Measurements from ENCODE around the gene ENPEP.
"Not testable (repeated sequence)": the region's sequence is repeated elsewhere in the genome, so short reads cannot be mapped to it uniquely, and the experiment has no call there.

Gene ENPEP

DNA sequence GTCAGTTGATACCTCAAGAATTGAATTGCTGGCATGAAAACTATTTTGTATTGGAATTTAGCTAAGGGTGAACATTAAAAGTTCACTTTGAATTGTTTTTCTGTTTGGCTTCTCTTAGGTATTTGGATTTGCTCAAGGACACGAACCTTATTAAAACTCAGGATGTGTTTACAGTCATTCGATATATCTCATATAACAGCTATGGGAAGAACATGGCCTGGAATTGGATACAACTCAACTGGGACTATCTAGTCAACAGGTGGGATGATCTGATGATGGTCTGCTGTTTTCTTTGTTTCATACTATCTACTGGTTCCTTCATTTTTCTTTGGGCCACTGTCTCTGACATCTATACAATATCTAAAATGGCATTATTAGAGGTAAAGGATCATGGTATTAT, 77.2 kb downstream of the ENPEP start:
- Histone ChIP-seq H3K36me3 (ENCODE audit: control insufficient read depth in 2 of 2, insufficient read depth in 2 of 2, low read length in 2 of 2) (no peaks in the 10 kb centered on the region), H3K4me1 (ENCODE audit: control insufficient read depth, insufficient read depth, low read length) (no peaks in the 10 kb centered on the region), H3K9ac (ENCODE audit: low read length in 2 of 2) (no peak overlapping the region)

DNA sequence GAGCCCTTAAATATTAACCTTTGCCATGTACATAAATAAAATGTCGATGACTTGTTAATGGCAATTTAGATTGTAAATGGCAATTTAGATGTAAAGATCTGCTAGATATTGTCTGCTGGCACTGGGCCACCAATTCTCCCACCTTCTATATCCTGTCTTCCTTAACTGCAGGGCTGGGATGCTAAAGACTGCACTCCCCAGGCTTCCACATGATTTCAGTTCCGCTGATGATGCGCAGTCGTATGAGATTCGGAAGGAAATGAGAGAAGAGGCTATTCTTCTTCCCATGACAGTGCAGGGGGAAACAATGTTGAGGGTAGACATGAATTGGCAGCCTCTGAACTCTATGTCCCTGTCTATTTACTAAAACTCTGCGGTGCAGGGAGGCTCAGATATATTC, 91.3 kb downstream of the ENPEP start:
- Histone ChIP-seq H3K9ac (ENCODE audit: low read length in 2 of 2) (no peak overlapping the region), H3K4me1 (ENCODE audit: control insufficient read depth, insufficient read depth, low read length) (no peaks in the 10 kb centered on the region), H3K27me3 (ENCODE audit: control insufficient read depth in 1 of 2, insufficient read depth in 2 of 2, low read length in 2 of 2) (no peaks in the 10 kb centered on the region), H3K36me3 (ENCODE audit: control insufficient read depth in 2 of 2, insufficient read depth in 2 of 2, low read length in 2 of 2) (no peaks in the 10 kb centered on the region), H3K27ac (ENCODE audit: low read length) (no peak overlapping the region), H3K4me3 (ENCODE audit: low read length in 2 of 2) (no peak overlapping the region), H3K9me3 (ENCODE audit: control insufficient read depth in 2 of 2, low read length in 2 of 2) (peaks cover 0 to 4% of the 10 kb centered on the region in 2 donors)

More for the DNA sequence above, 77.2 kb downstream of the ENPEP start:
- Histone ChIP-seq H3K27ac (ENCODE audit: low read length) (no peak overlapping the region), H3K27me3 (ENCODE audit: control insufficient read depth in 1 of 2, insufficient read depth in 2 of 2, low read length in 2 of 2) (no peaks in the 10 kb centered on the region), H3K4me3 (ENCODE audit: low read length in 2 of 2) (no peak overlapping the region), H3K9me3 (ENCODE audit: control insufficient read depth in 2 of 2, low read length in 2 of 2) (no peaks in the 10 kb centered on the region)

DNA sequence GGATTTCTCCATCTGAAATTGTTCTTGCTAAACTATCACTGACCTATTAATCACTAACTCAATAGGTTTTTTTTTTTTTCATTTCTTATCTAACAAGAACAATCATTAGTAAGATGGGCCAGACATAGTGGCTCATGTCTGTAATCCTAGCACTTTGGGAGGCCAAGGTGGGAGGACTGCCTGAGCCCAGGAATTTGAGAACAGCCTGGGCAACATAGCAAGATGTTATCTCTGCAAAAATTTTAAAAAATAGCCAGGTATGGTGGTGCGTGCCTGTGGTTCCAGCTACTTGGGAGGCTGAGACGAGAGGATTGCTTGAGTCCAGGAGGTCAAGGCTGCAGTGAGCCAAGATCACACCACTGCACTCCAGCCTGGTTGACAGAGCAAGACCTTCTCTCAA, 100.7 kb downstream of the ENPEP start:
- not testable (repeated sequence) for H3K9me3 ChIP-seq (ENCODE audit: control insufficient read depth in 2 of 2, low read length in 2 of 2); H3K27ac ChIP-seq (ENCODE audit: low read length); H3K4me3 ChIP-seq (ENCODE audit: low read length in 2 of 2)

DNA sequence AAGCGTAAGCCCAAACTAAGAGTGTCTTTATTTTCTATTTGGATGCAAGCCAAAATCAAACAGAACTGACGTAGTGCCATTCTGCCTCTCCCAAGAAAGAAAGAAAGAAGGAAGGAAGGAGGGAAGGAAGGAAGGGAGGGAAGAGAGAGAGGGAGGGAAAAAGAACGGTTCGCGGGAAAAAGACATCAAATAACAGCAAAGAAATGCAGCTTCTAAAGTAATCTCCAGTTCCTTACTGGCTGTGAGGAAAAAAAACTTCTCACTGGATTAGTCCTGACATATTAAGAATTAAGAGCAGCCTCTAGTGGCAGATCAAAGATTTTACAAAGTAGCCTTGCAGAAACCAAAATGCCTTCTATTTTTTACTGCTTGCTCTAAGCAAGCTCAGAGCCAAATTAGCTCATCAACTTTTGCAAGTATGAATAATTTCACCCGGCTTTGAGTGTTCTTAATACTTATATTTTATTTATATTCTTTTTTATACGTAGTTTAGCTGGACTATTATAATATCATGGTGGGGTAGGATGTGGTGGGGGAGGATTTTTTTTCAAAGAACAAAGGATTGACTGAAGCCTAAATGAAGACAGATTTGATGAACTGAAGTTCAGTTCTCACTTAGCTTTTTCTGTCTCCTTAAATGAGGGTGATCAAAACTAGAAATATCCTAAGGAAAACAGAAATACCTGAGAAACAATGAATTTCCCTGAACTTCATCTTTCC, 110.3 kb downstream of the ENPEP start:
- no peak overlapping the region for H3K9ac ChIP-seq (ENCODE audit: low read length in 2 of 2)
- H3K9me3 ChIP-seq (ENCODE audit: control insufficient read depth in 2 of 2, low read length in 2 of 2): no peaks in the 10 kb centered on the region
- H3K27ac ChIP-seq (ENCODE audit: low read length): no peak overlapping the region
- no peaks in the 10 kb centered on the region for H3K36me3 ChIP-seq (ENCODE audit: control insufficient read depth in 2 of 2, insufficient read depth in 2 of 2, low read length in 2 of 2)
- H3K4me1 ChIP-seq (ENCODE audit: control insufficient read depth, insufficient read depth, low read length): no peaks in the 10 kb centered on the region
- H3K27me3 ChIP-seq (ENCODE audit: control insufficient read depth in 1 of 2, insufficient read depth in 2 of 2, low read length in 2 of 2): no peaks in the 10 kb centered on the region
- no peak overlapping the region for H3K4me3 ChIP-seq (ENCODE audit: low read length in 2 of 2)

More for the DNA sequence above, 100.7 kb downstream of the ENPEP start:
- H3K4me1 ChIP-seq (ENCODE audit: control insufficient read depth, insufficient read depth, low read length); H3K9ac ChIP-seq (ENCODE audit: low read length in 2 of 2); H3K36me3 ChIP-seq (ENCODE audit: control insufficient read depth in 2 of 2, insufficient read depth in 2 of 2, low read length in 2 of 2); H3K27me3 ChIP-seq (ENCODE audit: control insufficient read depth in 1 of 2, insufficient read depth in 2 of 2, low read length in 2 of 2): not testable (repeated sequence)

DNA sequence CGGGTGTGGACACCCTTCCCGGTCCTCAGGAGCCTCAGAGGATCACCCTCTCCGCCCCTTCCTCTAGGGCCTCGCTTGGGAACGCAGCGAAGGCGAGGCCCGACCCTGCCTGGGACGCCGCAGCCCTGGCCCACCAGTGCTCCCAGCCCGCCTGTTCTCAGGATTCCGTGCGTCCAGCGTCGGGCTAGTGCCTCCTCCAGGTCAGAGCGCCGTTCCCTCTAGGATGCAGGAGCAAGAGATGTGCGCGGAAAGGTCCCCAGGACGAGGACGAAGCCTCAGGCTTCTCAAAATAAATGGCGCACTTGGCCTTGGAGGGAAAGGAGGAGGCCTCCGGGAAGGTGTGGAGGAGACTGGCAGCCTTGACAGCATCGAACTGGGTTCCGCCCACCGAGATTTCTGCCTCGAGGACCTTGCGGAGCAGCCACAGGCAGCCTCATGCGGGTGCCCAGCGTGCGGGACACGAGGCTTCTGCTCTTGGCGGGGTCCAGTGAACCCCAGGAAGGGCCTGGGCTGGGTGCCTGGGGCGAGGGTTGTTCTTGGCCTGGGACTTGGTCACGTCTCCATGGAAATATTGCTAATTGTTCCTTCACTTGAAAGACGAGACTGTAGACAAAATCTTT, 111.8 kb downstream of the ENPEP start:
- H3K9ac ChIP-seq (ENCODE audit: low read length in 2 of 2): no peak overlapping the region
- H3K27ac ChIP-seq (ENCODE audit: low read length): no peak overlapping the region
- no peaks in the 10 kb centered on the region for H3K36me3 ChIP-seq (ENCODE audit: control insufficient read depth in 2 of 2, insufficient read depth in 2 of 2, low read length in 2 of 2)
- no peaks in the 10 kb centered on the region for H3K9me3 ChIP-seq (ENCODE audit: control insufficient read depth in 2 of 2, low read length in 2 of 2)
- no peaks in the 10 kb centered on the region for H3K4me1 ChIP-seq (ENCODE audit: control insufficient read depth, insufficient read depth, low read length)
- no peak overlapping the region for H3K4me3 ChIP-seq (ENCODE audit: low read length in 2 of 2)
- no peaks in the 10 kb centered on the region for H3K27me3 ChIP-seq (ENCODE audit: control insufficient read depth in 1 of 2, insufficient read depth in 2 of 2, low read length in 2 of 2)

DNA sequence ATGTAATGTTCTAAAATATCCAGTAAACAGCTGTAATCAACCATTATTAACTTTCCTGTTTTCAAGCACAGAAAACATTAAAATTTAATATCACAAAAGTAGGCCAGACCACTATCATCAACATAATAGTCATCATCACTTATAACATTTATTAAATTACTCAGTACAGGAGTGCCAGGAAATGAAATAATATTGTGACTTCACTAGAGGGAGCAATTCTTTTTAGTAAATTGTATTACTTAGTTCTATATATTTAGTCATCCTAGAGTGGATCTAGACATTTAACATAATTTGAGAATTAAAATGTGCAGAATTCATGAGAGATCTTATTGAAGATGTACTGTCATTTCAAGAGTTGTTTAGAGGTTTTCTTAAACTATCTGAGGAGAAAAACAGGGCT, 113.3 kb downstream of the ENPEP start:
- Histone ChIP-seq H3K27ac (ENCODE audit: low read length) (no peak overlapping the region), H3K4me3 (ENCODE audit: low read length in 2 of 2) (no peak overlapping the region), H3K4me1 (ENCODE audit: control insufficient read depth, insufficient read depth, low read length) (no peaks in the 10 kb centered on the region), H3K9ac (ENCODE audit: low read length in 2 of 2) (no peak overlapping the region), H3K27me3 (ENCODE audit: control insufficient read depth in 1 of 2, insufficient read depth in 2 of 2, low read length in 2 of 2) (no peaks in the 10 kb centered on the region), H3K36me3 (ENCODE audit: control insufficient read depth in 2 of 2, insufficient read depth in 2 of 2, low read length in 2 of 2) (no peaks in the 10 kb centered on the region), H3K9me3 (ENCODE audit: control insufficient read depth in 2 of 2, low read length in 2 of 2) (no peaks in the 10 kb centered on the region)

DNA sequence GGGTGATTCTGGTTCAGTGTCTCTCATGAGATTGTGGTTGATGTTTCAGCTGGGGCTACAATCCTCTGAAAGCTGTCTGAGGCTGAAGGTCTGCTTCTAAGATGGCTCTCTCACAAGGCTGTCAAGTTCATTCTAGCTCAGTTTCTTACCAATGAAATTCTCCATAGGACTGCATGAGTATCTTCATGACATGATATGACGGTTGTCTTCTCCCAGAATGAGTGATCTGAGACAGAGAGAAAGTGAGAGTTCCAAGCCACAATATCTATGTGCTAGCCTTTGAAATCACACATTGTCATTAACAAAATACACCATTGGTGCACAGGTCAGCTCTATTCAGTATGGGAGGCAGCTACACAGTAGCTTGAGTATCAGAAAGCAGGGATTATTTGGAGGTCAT, 119.6 kb downstream of the ENPEP start:
- no peak overlapping the region for H3K4me3 ChIP-seq (ENCODE audit: low read length in 2 of 2)
- H3K4me1 ChIP-seq (ENCODE audit: control insufficient read depth, insufficient read depth, low read length): no peaks in the 10 kb centered on the region
- H3K9me3 ChIP-seq (ENCODE audit: control insufficient read depth in 2 of 2, low read length in 2 of 2): peaks cover 0 to 4% of the 10 kb centered on the region in 2 donors
- H3K27me3 ChIP-seq (ENCODE audit: control insufficient read depth in 1 of 2, insufficient read depth in 2 of 2, low read length in 2 of 2): no peaks in the 10 kb centered on the region
- no peaks in the 10 kb centered on the region for H3K36me3 ChIP-seq (ENCODE audit: control insufficient read depth in 2 of 2, insufficient read depth in 2 of 2, low read length in 2 of 2)
- no peak overlapping the region for H3K27ac ChIP-seq (ENCODE audit: low read length)
- no peak overlapping the region for H3K9ac ChIP-seq (ENCODE audit: low read length in 2 of 2)

DNA sequence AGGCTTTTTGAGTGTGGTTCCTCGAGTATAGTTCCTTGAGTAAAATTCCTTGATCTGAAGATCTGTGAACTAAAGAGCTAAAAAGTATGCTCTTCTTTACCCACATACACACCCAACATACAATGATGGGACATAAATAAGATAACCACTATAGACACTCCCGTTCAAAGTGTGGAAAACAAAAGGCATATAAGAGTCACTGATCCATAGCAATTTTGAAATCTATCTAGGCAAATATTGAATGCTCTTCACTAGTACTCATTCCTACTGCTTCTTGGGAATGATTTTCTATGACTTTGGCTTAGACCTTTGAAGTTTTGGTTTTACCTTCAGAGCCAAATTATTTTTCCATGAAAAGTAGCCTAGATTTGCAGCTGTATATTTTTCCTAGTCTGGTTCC, 120.5 kb downstream of the ENPEP start:
- H3K9ac ChIP-seq (ENCODE audit: low read length in 2 of 2): no peak overlapping the region
- H3K4me1 ChIP-seq (ENCODE audit: control insufficient read depth, insufficient read depth, low read length): no peaks in the 10 kb centered on the region
- peaks cover 0 to 4% of the 10 kb centered on the region in 2 donors for H3K9me3 ChIP-seq (ENCODE audit: control insufficient read depth in 2 of 2, low read length in 2 of 2)
- H3K27me3 ChIP-seq (ENCODE audit: control insufficient read depth in 1 of 2, insufficient read depth in 2 of 2, low read length in 2 of 2): no peaks in the 10 kb centered on the region
- H3K27ac ChIP-seq (ENCODE audit: low read length): no peak overlapping the region
- no peaks in the 10 kb centered on the region for H3K36me3 ChIP-seq (ENCODE audit: control insufficient read depth in 2 of 2, insufficient read depth in 2 of 2, low read length in 2 of 2)
- H3K4me3 ChIP-seq (ENCODE audit: low read length in 2 of 2): no peak overlapping the region

DNA sequence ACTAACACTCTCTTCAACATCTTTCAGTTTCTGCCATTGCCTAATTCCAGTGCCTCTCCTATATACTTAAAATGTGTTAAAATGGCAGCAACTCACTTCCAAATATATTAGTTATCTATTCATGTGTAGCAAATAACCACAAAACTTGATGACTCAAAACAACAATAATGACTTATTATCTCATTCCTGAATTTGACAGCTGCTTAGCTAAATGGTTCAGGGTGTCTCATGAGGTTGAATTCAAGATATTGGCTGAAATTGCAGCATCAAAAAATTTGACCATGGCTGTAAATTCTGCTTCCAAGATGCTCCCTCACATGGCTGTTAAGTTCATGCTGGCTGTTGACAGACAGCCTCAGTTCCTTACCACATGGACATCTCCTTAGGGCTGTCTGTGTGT, 121.6 kb downstream of the ENPEP start:
- H3K36me3 ChIP-seq (ENCODE audit: control insufficient read depth in 2 of 2, insufficient read depth in 2 of 2, low read length in 2 of 2): no peaks in the 10 kb centered on the region
- no peaks in the 10 kb centered on the region for H3K27me3 ChIP-seq (ENCODE audit: control insufficient read depth in 1 of 2, insufficient read depth in 2 of 2, low read length in 2 of 2)
- H3K27ac ChIP-seq (ENCODE audit: low read length): no peak overlapping the region

DNA sequence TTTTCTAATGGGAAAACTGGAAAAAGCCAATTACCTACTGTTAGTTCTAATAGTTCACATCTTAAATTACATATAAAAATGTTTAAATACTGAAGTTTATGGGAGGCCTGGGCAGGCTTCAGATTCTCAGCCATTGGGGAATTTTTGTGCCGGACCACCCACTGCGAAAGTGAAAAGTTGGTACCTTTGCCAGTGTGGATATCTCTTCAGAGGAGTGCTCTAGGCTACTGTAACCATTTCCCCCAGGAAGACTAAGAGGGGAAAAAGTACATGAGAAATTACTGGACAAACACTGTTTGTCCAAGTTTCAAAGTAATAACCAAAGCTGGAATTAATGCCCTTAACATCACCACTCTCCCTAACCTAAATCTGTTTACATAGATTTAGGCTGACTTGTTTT, 126.1 kb downstream of the ENPEP start:
- no peaks in the 10 kb centered on the region for H3K27me3 ChIP-seq (ENCODE audit: control insufficient read depth in 1 of 2, insufficient read depth in 2 of 2, low read length in 2 of 2)
- H3K27ac ChIP-seq (ENCODE audit: low read length): no peak overlapping the region
- H3K4me1 ChIP-seq (ENCODE audit: control insufficient read depth, insufficient read depth, low read length): no peaks in the 10 kb centered on the region
- H3K4me3 ChIP-seq (ENCODE audit: low read length in 2 of 2): no peak overlapping the region
- H3K36me3 ChIP-seq (ENCODE audit: control insufficient read depth in 2 of 2, insufficient read depth in 2 of 2, low read length in 2 of 2): no peaks in the 10 kb centered on the region
- H3K9me3 ChIP-seq (ENCODE audit: control insufficient read depth in 2 of 2, low read length in 2 of 2): no peaks in the 10 kb centered on the region
- H3K9ac ChIP-seq (ENCODE audit: low read length in 2 of 2): no peak overlapping the region

More for the DNA sequence above, 121.6 kb downstream of the ENPEP start:
- Histone ChIP-seq H3K4me3 (ENCODE audit: low read length in 2 of 2) (no peak overlapping the region), H3K9ac (ENCODE audit: low read length in 2 of 2) (no peak overlapping the region), H3K9me3 (ENCODE audit: control insufficient read depth in 2 of 2, low read length in 2 of 2) (peaks cover 0 to 4% of the 10 kb centered on the region in 2 donors), H3K4me1 (ENCODE audit: control insufficient read depth, insufficient read depth, low read length) (no peaks in the 10 kb centered on the region)

DNA sequence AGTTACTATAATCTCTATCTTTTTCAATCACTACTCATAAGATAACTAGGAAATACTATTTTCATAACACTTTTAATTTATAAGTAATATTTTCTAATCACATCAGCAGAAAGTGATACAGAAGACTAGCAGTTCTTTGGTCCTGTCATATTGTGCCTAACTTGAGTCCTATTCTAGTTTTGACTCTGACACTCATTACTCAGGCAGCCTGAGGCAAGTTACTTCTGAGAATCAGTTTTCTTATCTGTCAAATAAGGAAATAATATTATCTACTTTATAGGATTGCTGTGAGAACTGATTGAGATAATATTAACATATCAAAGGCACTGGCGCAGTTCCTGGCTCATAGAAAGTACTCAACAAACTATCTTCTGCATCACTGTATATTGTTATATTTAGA, 129.1 kb downstream of the ENPEP start:
- Histone ChIP-seq H3K27me3 (ENCODE audit: control insufficient read depth in 1 of 2, insufficient read depth in 2 of 2, low read length in 2 of 2) (peaks cover under 1 to 2% of the 10 kb centered on the region in 2 donors), H3K27ac (ENCODE audit: low read length) (no peak overlapping the region), H3K36me3 (ENCODE audit: control insufficient read depth in 2 of 2, insufficient read depth in 2 of 2, low read length in 2 of 2) (no peaks in the 10 kb centered on the region), H3K9ac (ENCODE audit: low read length in 2 of 2) (no peak overlapping the region), H3K9me3 (ENCODE audit: control insufficient read depth in 2 of 2, low read length in 2 of 2) (no peaks in the 10 kb centered on the region), H3K4me3 (ENCODE audit: low read length in 2 of 2) (no peak overlapping the region), H3K4me1 (ENCODE audit: control insufficient read depth, insufficient read depth, low read length) (no peaks in the 10 kb centered on the region)

Measured in stomach smooth muscle (tissue), 2 donors.